OCI-LY1 (cell line): ENCODE results near the gene NPAS3.

ENCODE experiments used
- EZH2 ChIP-seq: fragments of 200-600 bp; sonication (generic), shearing (Covaris generic); IDR thresholded peaks from 2 replicates; pipeline ENCODE4 v1.8.0; 2017; ENCODE audit warnings: borderline replicate concordance, mixed run types, mild to moderate bottlenecking, antibody characterized with exemption, low read length, moderate library complexity, mixed read lengths
- TF ChIP-seq, protein P1 (sequence below): fragments of 200-600 bp; sonication (generic), shearing (Covaris generic); IDR thresholded peaks from 2 replicates; pipeline ENCODE4 v1.5.1; 2017; ENCODE audit warnings: mild to moderate bottlenecking, antibody characterized with exemption, low read length, moderate library complexity, mixed read lengths

DNA sequence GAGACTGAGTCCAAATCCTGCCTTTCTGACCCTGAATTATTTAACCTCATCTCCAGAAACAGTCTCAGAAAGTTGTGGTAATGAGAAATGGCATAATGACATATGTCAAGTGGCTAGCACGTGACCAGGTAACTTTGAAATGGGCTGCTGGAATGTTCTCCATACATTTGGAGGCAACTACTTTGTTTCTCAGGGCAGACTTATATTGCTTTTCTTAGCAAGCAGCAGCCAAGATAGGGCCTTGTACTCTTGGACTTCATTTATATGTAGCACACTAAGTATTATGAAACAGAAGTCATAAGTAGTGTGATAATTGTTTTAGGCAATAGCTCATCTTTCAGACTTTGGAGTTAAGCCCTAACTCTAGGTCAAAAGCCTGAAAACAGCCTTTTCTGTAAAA is 494.7 kb downstream of the NPAS3 start:
- TF ChIP-seq, protein P1, sequence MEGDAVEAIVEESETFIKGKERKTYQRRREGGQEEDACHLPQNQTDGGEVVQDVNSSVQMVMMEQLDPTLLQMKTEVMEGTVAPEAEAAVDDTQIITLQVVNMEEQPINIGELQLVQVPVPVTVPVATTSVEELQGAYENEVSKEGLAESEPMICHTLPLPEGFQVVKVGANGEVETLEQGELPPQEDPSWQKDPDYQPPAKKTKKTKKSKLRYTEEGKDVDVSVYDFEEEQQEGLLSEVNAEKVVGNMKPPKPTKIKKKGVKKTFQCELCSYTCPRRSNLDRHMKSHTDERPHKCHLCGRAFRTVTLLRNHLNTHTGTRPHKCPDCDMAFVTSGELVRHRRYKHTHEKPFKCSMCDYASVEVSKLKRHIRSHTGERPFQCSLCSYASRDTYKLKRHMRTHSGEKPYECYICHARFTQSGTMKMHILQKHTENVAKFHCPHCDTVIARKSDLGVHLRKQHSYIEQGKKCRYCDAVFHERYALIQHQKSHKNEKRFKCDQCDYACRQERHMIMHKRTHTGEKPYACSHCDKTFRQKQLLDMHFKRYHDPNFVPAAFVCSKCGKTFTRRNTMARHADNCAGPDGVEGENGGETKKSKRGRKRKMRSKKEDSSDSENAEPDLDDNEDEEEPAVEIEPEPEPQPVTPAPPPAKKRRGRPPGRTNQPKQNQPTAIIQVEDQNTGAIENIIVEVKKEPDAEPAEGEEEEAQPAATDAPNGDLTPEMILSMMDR = no peak
- TF ChIP-seq EZH2 = no peak
